Panc1 (cell line): ENCODE data around the gene SIK3. TPM values are rescaled to one million over a fixed set of nuclear protein-coding genes. Genes with fewer than 3 reads are reported as not detected.
"Not testable (repeated sequence)": the region's sequence is repeated elsewhere in the genome, so short reads cannot be mapped to it uniquely, and the experiment has no call there.

Experiments used
- ATAC-seq: fragments of 200-7000 bp; cut with Tn5 transposase; 2 replicates; pipeline ENCODE4 v1.9.1; 2020; ENCODE audit warnings: mild to moderate bottlenecking, moderate library complexity
- BruUV-seq: library from RNA; stranded (reverse); fragments of 400-500 nt; replicated peaks from 2 replicates; lab custom pipeline; 2021; lab: Mats Ljungman, UMichigan
- CTCF ChIA-PET: fragments of 300-600 bp; sonication (Branson Sonifier 250); formaldehyde crosslinking; loops from one replicate; lab custom pipeline; 2022; ENCODE audit warnings: antibody characterized with exemption; lab: Charles Lee
- POLR2A ChIA-PET: fragments of 300-600 bp; sonication (Branson Sonifier 250); formaldehyde crosslinking; loops from one replicate; lab custom pipeline; 2022; ENCODE audit warnings: antibody characterized with exemption; lab: Charles Lee
- DNase-seq: peaks from one replicate; pipeline ENCODE4 v3.0.0-alpha.2; 2010; ENCODE audit warnings: low read depth, low spot score
- H3K27ac ChIP-seq: 2 replicates; pipeline ENCODE4 v1.5.1; 2011; ENCODE audit warnings: mild to moderate bottlenecking, low read length, inconsistent platforms
- H3K27me3 ChIP-seq: fragments of 200-500 bp; sonication (Bioruptor generic); 2 replicates; pipeline ENCODE4 v1.6.0; 2014; ENCODE audit warnings: low read length, inconsistent platforms; ENCODE audit not compliant: control insufficient read depth, insufficient read depth
- H3K36me3 ChIP-seq: fragments of 200-500 bp; sonication (Bioruptor generic); 2 replicates; pipeline ENCODE4 v1.5.1; 2014; ENCODE audit warnings: inconsistent platforms, mild to moderate bottlenecking, low read length, moderate library complexity; ENCODE audit not compliant: control insufficient read depth, insufficient read depth
- H3K4me1 ChIP-seq: 2 replicates; pipeline ENCODE4 v1.5.1; 2011; ENCODE audit warnings: inconsistent platforms, mild to moderate bottlenecking, low read length, moderate library complexity; ENCODE audit not compliant: control insufficient read depth, insufficient read depth
- H3K4me3 ChIP-seq, 2 experiments: 2 replicates each; pipeline ENCODE4 v1.5.1; 2011 to 2012; ENCODE audit warnings: low read depth in 2 of 2, low read length in 2 of 2, mild to moderate bottlenecking in 2 of 2, inconsistent platforms in 1 of 2, moderate library complexity in 1 of 2
- H3K9me3 ChIP-seq: fragments of 200-500 bp; sonication (Bioruptor generic); 2 replicates; pipeline ENCODE4 v1.5.1; 2014; ENCODE audit warnings: low read depth, mild to moderate bottlenecking, inconsistent platforms, low read length, moderate library complexity; ENCODE audit not compliant: control insufficient read depth, insufficient read depth
- POLR2AphosphoS5 ChIP-seq: IDR thresholded peaks from 2 replicates; pipeline ENCODE4 v1.6.1; 2012; ENCODE audit warnings: mild to moderate bottlenecking, low read depth, low read length, moderate library complexity
- SIN3A ChIP-seq: IDR thresholded peaks from 2 replicates; pipeline ENCODE4 v1.6.1; 2012; ENCODE audit warnings: low read depth, mild to moderate bottlenecking, low read length, moderate library complexity, borderline replicate concordance; ENCODE audit not compliant: insufficient read depth
- TCF7L2 ChIP-seq: IDR thresholded peaks from 2 replicates; pipeline ENCODE4 v1.6.1; 2011; ENCODE audit warnings: mild to moderate bottlenecking, low read depth, low read length, inconsistent platforms
- in situ Hi-C: cut with HindIII; loops from 2 replicates; pipeline ENCODE4 v1.10.0; 2016; ENCODE audit warnings: low sequenced_read_pairs, low pct_unique_long_range_greater_than_20kb
- intact Hi-C: fragments of 100-400 bp; cut with micrococcal nuclease; formaldehyde crosslinking; loops from one replicate; pipeline ENCODE4 v1.10.0; 2022; ENCODE audit not compliant: unreplicated experiment
- total RNA-seq: library from RNA; stranded (reverse); gene quantifications from one replicate; pipeline ENCODE4 v1.2.1, GENCODE V29; 2021; ENCODE audit not compliant: unreplicated experiment
- TF ChIP-seq, protein P1 (sequence below): fragments of 450-650 bp; IDR thresholded peaks from 2 replicates; pipeline ENCODE4 v1.5.1; 2017; ENCODE audit warnings: mild to moderate bottlenecking
- TF ChIP-seq, protein P2 (sequence below), 2 experiments: IDR thresholded peaks; 2 replicates each; pipeline ENCODE4 v1.6.1; 2011 to 2012; ENCODE audit warnings: low read depth in 2 of 2, control low read depth in 1 of 2, low read length in 1 of 2, mild to moderate bottlenecking in 1 of 2, moderate library complexity in 1 of 2; ENCODE audit not compliant: insufficient read depth in 1 of 2

Gene SIK3
- total RNA-seq, 1 experiment from 2014 or later: 39.7 TPM

DNA sequence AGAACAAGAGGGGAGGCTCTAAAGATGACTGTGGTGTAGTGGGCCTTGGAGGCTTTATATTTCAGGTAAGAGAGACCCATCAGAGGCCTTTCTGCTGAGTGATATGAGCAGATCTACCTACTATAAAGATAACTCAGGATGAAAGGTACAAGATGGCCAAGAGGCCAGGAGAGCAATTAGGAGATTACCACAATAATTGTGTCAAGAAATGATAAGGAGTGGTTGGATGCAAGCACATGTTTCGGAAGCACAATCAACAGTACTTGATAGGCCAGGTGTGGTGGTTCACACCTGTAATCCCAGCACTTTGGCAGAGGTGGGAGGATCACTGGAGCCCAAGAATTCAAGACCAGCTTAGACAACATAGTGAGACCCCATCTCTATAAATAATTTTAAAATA lies 43.8 kb downstream of the SIK3 start:
- no TSS peak for BruUV-seq
- POLR2A ChIA-PET: interaction anchor here (0.6 kb wide), 1 partner anchor 13 kb away, joined by 16 read pairs; no protein-coding TSS in a partner anchor
- no peak for DNase-seq

DNA sequence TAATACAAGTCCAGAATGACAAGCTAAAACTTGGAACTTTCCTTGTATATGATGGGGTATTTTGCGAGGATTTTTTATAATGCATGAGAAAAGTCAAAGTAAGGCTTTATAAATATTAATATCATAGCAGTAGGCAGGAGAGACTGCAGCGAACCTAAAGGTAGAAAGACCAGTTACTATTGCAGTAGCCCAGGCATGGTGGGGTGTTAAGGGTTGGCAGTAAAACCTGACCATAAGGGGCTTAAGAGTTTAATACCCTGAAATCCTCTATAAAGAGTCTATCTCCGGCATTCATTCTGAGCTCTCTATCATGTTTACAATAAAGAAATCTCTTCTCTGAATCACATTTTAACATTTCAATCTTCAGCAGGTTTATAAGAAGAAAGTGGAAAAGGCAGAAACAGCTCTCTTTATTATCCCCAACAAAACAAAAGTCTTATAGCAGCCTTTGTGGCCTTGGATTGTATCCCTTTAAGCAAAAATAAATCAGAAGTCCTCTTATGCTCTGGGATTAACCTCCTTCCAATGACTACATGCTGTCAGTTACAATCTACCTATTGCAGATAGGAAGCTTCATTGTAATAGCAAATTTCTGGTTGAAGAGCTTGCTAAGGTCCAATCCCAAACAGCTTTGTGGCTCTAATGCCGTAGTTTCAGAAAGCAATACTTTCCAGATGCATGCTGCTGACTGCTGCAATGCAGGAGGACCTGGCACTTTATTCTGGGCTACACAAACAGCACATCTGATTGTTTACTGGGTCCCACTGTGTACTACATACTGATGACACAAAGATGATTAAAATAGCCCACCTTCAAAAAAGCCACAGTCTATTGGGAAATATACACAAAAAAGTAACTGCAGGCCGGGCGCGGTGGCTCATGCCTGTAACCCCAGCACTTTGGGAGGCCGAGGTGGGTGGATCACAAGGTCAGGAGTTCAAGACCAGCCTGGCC lies 45.8 kb downstream of the SIK3 start:
- no TSS peak for BruUV-seq
- H3K9me3 ChIP-seq: no peaks in the 10 kb centered on the region
- H3K27me3 ChIP-seq: no peaks in the 10 kb centered on the region
- intact Hi-C loops: no loop called here
- H3K27ac ChIP-seq: no peak overlapping the region
- no peak for ATAC-seq
- ChIA-PET POLR2A (no interaction called here), CTCF (no interaction called here)
- TF ChIP-seq, protein P1, sequence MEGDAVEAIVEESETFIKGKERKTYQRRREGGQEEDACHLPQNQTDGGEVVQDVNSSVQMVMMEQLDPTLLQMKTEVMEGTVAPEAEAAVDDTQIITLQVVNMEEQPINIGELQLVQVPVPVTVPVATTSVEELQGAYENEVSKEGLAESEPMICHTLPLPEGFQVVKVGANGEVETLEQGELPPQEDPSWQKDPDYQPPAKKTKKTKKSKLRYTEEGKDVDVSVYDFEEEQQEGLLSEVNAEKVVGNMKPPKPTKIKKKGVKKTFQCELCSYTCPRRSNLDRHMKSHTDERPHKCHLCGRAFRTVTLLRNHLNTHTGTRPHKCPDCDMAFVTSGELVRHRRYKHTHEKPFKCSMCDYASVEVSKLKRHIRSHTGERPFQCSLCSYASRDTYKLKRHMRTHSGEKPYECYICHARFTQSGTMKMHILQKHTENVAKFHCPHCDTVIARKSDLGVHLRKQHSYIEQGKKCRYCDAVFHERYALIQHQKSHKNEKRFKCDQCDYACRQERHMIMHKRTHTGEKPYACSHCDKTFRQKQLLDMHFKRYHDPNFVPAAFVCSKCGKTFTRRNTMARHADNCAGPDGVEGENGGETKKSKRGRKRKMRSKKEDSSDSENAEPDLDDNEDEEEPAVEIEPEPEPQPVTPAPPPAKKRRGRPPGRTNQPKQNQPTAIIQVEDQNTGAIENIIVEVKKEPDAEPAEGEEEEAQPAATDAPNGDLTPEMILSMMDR: no peak
- TF ChIP-seq, protein P2, sequence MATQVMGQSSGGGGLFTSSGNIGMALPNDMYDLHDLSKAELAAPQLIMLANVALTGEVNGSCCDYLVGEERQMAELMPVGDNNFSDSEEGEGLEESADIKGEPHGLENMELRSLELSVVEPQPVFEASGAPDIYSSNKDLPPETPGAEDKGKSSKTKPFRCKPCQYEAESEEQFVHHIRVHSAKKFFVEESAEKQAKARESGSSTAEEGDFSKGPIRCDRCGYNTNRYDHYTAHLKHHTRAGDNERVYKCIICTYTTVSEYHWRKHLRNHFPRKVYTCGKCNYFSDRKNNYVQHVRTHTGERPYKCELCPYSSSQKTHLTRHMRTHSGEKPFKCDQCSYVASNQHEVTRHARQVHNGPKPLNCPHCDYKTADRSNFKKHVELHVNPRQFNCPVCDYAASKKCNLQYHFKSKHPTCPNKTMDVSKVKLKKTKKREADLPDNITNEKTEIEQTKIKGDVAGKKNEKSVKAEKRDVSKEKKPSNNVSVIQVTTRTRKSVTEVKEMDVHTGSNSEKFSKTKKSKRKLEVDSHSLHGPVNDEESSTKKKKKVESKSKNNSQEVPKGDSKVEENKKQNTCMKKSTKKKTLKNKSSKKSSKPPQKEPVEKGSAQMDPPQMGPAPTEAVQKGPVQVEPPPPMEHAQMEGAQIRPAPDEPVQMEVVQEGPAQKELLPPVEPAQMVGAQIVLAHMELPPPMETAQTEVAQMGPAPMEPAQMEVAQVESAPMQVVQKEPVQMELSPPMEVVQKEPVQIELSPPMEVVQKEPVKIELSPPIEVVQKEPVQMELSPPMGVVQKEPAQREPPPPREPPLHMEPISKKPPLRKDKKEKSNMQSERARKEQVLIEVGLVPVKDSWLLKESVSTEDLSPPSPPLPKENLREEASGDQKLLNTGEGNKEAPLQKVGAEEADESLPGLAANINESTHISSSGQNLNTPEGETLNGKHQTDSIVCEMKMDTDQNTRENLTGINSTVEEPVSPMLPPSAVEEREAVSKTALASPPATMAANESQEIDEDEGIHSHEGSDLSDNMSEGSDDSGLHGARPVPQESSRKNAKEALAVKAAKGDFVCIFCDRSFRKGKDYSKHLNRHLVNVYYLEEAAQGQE (IDR thresholded peaks at IDR 0.05; ENCODE audit: insufficient read depth in 1 of 2, low read depth in 2 of 2, low read length in 1 of 2): no peak
- TF ChIP-seq SIN3A (no peak), TCF7L2 (no peak), POLR2AphosphoS5 (no peak)
- H3K36me3 ChIP-seq: no peaks in the 10 kb centered on the region
- in situ Hi-C loops: no loop called here
- DNase-seq: no peak
- no peak overlapping the region for H3K4me3 ChIP-seq
- no peaks in the 10 kb centered on the region for H3K4me1 ChIP-seq

More for the DNA sequence above, 43.8 kb downstream of the SIK3 start:
- no peak overlapping the region for H3K4me3 ChIP-seq
- no peak for ATAC-seq
- CTCF ChIA-PET: no interaction called here
- no peaks in the 10 kb centered on the region for H3K9me3 ChIP-seq
- intact Hi-C loops: no loop called here
- no peaks in the 10 kb centered on the region for H3K36me3 ChIP-seq
- H3K27ac ChIP-seq: no peak overlapping the region
- H3K27me3 ChIP-seq: no peaks in the 10 kb centered on the region
- in situ Hi-C loops: no loop called here
- no peak for TF ChIP-seq TCF7L2
- TF ChIP-seq, protein P2 (IDR thresholded peaks at IDR 0.05; ENCODE audit: insufficient read depth in 1 of 2, low read depth in 2 of 2, low read length in 1 of 2): no peak
- no peak for TF ChIP-seq SIN3A
- no peak for TF ChIP-seq POLR2AphosphoS5
- TF ChIP-seq, protein P1: no peak
- peaks cover 4% of the 10 kb centered on the region; the same call in 1 of the 2 replicates for H3K4me1 ChIP-seq

DNA sequence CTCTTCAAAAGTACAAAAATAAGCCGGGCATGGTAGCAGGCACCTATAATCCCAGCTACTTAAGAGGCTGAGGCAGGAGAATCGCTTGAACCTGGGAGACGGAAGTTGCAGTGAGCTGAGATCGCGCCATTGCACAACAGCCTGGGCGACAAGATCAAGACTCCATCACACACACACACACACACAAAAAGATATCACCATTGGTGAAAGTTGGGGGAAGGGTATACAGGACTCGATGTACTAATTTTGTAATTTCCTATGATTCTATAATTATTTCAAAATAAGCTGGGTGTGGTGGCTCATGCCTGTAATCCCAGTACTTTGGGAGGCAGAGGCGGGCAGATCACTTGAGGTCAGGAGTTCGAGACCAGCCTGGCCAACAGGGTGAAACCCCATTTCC lies 48.1 kb downstream of the SIK3 start:
- POLR2A ChIA-PET, intact Hi-C loops, DNase-seq, H3K27me3 ChIP-seq, H3K4me3 ChIP-seq, H3K36me3 ChIP-seq, BruUV-seq, ATAC-seq, CTCF ChIA-PET, in situ Hi-C loops, H3K27ac ChIP-seq, H3K9me3 ChIP-seq, H3K4me1 ChIP-seq: not testable (repeated sequence)
